Tracheal epithelial cell (primary cell): Measurements from ENCODE around the gene METAP2. TPM values are rescaled to one million over a fixed set of nuclear protein-coding genes. Genes with fewer than 3 reads are reported as not detected.

Experiments used
- total RNA-seq: library from RNA; depleted of rRNA; stranded (reverse); fragments of >200 nt; gene quantifications from 2 replicates; pipeline ENCODE4 v1.2.1, GENCODE V29; 2014

Gene METAP2
- 47.0 and 67.1 TPM in 2 replicates for total RNA-seq

DNA sequence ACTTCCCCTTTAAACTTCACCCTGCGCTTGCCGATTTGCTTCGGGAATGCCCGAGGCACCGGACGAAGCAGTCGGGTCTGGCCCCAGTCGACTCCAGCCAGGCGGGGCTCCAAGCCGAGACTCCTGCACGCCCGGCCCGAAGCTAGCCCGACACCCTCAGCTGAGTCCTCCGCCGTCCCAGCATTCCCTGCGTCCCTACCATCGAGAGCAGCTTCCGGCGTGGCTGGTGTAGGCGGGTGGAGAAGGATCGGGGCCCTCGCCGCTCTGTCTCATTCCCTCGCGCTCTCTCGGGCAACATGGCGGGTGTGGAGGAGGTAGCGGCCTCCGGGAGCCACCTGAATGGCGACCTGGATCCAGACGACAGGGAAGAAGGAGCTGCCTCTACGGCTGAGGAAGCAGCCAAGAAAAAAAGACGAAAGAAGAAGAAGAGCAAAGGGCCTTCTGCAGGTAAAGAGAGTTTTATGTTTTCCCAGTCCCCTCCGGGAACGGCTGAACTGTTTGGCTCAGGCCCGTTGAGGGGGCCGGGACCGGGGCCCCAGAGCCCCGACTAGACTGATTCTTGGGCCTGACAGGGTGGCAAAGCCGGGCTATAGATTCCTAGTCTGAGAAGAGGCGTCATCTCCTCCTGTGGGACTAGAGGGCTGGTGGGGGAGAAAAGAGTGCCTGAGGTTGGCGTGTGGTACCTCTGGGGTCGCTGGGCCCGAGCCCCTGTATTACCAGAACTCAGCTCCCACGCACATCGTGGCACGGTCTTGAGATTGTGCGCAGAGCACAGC lies at the start of gene METAP2:
Gene METAP2, plus strand, starts transcription at position 269 of the 776 bp plus-strand sequence. Its CDS starts 28 bp downstream, at position 297.

GRCh38 chr12:95551305-95551704 lies 77.4 kb downstream of the METAP2 start, which contains the start of gene USP44:
Gene USP44 (minus strand): TSS chr12:95551476. CDS start chr12:95534256, 17,220 bp downstream.

Other genes starting within 250 kb of the METAP2 start
- gene USP44, start 77.3 kb downstream of the METAP2 start, total RNA-seq, result 0.21 and 0.96 TPM in 2 replicates